CD4-positive, alpha-beta T cell treated with Interferon alpha-2 for 1 hour (primary cell): Measurements from ENCODE around the gene IL11.
"Not testable (repeated sequence)": the region's sequence is repeated elsewhere in the genome, so short reads cannot be mapped to it uniquely, and the experiment has no call there.

Experiments
- DNase-seq, 2 donors: peaks; one replicate each; pipeline ENCODE4 v3.0.0-alpha.2; 2020 to 2022

The IL11 gene

GRCh38 chr19:55348317-55349034 lies 21.8 kb downstream of the IL11 start:
- no peak for DNase-seq

GRCh38 chr19:55347442-55348009 lies 22.7 kb downstream of the IL11 start:
- no peak for DNase-seq

GRCh38 chr19:55346725-55347441 lies 23.4 kb downstream of the IL11 start:
- DNase-seq, result no peak

- DNase-seq, result no peak
Observed at GRCh38 chr19:55345818-55346724, 24.2 kb downstream of the IL11 start.

- DNase-seq, result no peak
Observed at GRCh38 chr19:55345101-55345817, 25.0 kb downstream of the IL11 start.

GRCh38 chr19:55344444-55344843 lies 25.8 kb downstream of the IL11 start:
- DNase-seq, result no peak

- no peak for DNase-seq
Observed at GRCh38 chr19:55341595-55342531, 28.4 kb downstream of the IL11 start.

GRCh38 chr19:55341171-55341588 lies 29.1 kb downstream of the IL11 start:
- peak; percentile 49 to 64 for DNase-seq

- DNase-seq, result peak in 1 of 2 donors; percentile 23
Observed at GRCh38 chr19:55340784-55341147, 29.5 kb downstream of the IL11 start.

GRCh38 chr19:55339889-55340783 lies 30.1 kb downstream of the IL11 start:
- DNase-seq, result peak in 1 of 2 donors; percentile 45

GRCh38 chr19:55339105-55339888 lies 31.0 kb downstream of the IL11 start, which contains the start of gene KMT5C:
Gene KMT5C (plus strand): TSS chr19:55339876. CDS start chr19:55341937, 2,061 bp downstream.
- DNase-seq, result peak; percentile 100

GRCh38 chr19:55336101-55336500 lies 34.2 kb downstream of the IL11 start:
- DNase-seq, result no peak

GRCh38 chr19:55333870-55334269 lies 36.4 kb downstream of the IL11 start:
- no peak for DNase-seq

GRCh38 chr19:55329791-55330190 lies 40.5 kb downstream of the IL11 start:
- DNase-seq, result not testable (repeated sequence)

GRCh38 chr19:55328774-55329318 lies 41.4 kb downstream of the IL11 start:
- DNase-seq, result peak in 1 of 2 donors; percentile 32

- DNase-seq, result peak in 1 of 2 donors; percentile 23
Observed at GRCh38 chr19:55325172-55325571, 45.1 kb downstream of the IL11 start, which contains the start of gene TMEM150B. Gene TMEM150B (minus strand): TSS chr19:55325341. CDS start chr19:55321036, 4,305 bp downstream.

GRCh38 chr19:55324662-55325061 lies 45.6 kb downstream of the IL11 start:
- no peak for DNase-seq

GRCh38 chr19:55322204-55322885 lies 47.9 kb downstream of the IL11 start:
- DNase-seq, result no peak
